Jurkat, Clone E6-1 (cell line): ENCODE results near the gene AZU1.
"Not testable (repeated sequence)": the region's sequence is repeated elsewhere in the genome, so short reads cannot be mapped to it uniquely, and the experiment has no call there.

Source experiments
- DNase-seq: peaks from one replicate; pipeline ENCODE4 v3.0.0-alpha.2; 2011; ENCODE audit warnings: low read depth, low spot score
- H3K4me3 ChIP-seq: 2 replicates; pipeline ENCODE4 v1.5.1; 2011; ENCODE audit warnings: mild to moderate bottlenecking, low read length, control low read depth, moderate library complexity

The AZU1 gene

GRCh38 chr19:805600-806550, 21.8 kb upstream of the AZU1 start:
- DNase-seq: no peak
- no peak overlapping the region for H3K4me3 ChIP-seq

- no peak for DNase-seq
- H3K4me3 ChIP-seq: no peak overlapping the region
Measured at GRCh38 chr19:806815-807421, 20.7 kb upstream of the AZU1 start.

GRCh38 chr19:807627-808422, 19.8 kb upstream of the AZU1 start:
- no peak for DNase-seq
- no peak overlapping the region for H3K4me3 ChIP-seq

- H3K4me3 ChIP-seq: no peak overlapping the region
- DNase-seq: no peak
Measured at GRCh38 chr19:808423-808775, 19.2 kb upstream of the AZU1 start.

GRCh38 chr19:810077-810855, 17.4 kb upstream of the AZU1 start:
- no peak for DNase-seq
- no peak overlapping the region for H3K4me3 ChIP-seq

GRCh38 chr19:810883-811489, 16.7 kb upstream of the AZU1 start:
- H3K4me3 ChIP-seq: no peak overlapping the region
- no peak for DNase-seq

- DNase-seq: no peak
- H3K4me3 ChIP-seq: no peak overlapping the region
Measured at GRCh38 chr19:811506-812048, 16.1 kb upstream of the AZU1 start.

- no peak for DNase-seq
- no peak overlapping the region for H3K4me3 ChIP-seq
Measured at GRCh38 chr19:812049-812746, 15.4 kb upstream of the AZU1 start.

- H3K4me3 ChIP-seq: no peak overlapping the region
- no peak for DNase-seq
Measured at GRCh38 chr19:812747-813218, 14.9 kb upstream of the AZU1 start.

- H3K4me3 ChIP-seq: no peak overlapping the region
- no peak for DNase-seq
Measured at GRCh38 chr19:813219-814151, 14.2 kb upstream of the AZU1 start.

GRCh38 chr19:814152-815078, 13.2 kb upstream of the AZU1 start:
- no peak overlapping the region for H3K4me3 ChIP-seq
- no peak for DNase-seq

GRCh38 chr19:815079-815774, 12.4 kb upstream of the AZU1 start:
- H3K4me3 ChIP-seq: no peak overlapping the region
- no peak for DNase-seq

- H3K4me3 ChIP-seq: no peak overlapping the region
- no peak for DNase-seq
Measured at GRCh38 chr19:815775-816499, 11.7 kb upstream of the AZU1 start.

- no peak overlapping the region for H3K4me3 ChIP-seq
- DNase-seq: no peak
Measured at GRCh38 chr19:816500-816857, 11.2 kb upstream of the AZU1 start.

GRCh38 chr19:820212-820611, 7.4 kb upstream of the AZU1 start:
- DNase-seq, H3K4me3 ChIP-seq: not testable (repeated sequence)
